SK-N-SH (cell line): ENCODE results near the gene ARFGEF2.

ENCODE experiments used
- EP300 ChIP-seq, 2 experiments: IDR thresholded peaks; 2 replicates each; pipeline versions ENCODE4 v1.4.0 to v1.6.1; 2012; ENCODE audit warnings: borderline replicate concordance in 1 of 2, low read depth in 1 of 2, low read length in 1 of 2
- EZH2phosphoT487 ChIP-seq: fragments of 200-600 bp; sonication (generic); IDR thresholded peaks from 2 replicates; pipeline ENCODE4 v1.6.1; 2017; ENCODE audit warnings: low read depth, mixed run types, mild to moderate bottlenecking, antibody characterized with exemption, moderate library complexity, borderline replicate concordance
- JUND ChIP-seq: IDR thresholded peaks from 2 replicates; pipeline ENCODE4 v1.4.0; 2012
- NRF1 ChIP-seq: IDR thresholded peaks from 2 replicates; pipeline ENCODE4 v1.6.1; 2012; ENCODE audit warnings: low read depth, mild to moderate bottlenecking, low read length
- POLR2AphosphoS5 ChIP-seq: IDR thresholded peaks from 2 replicates; pipeline ENCODE4 v1.6.1; 2012; ENCODE audit warnings: low read depth, low read length
- RCOR1 ChIP-seq: fragments of 150-350 bp; IDR thresholded peaks from 2 replicates; pipeline ENCODE4 v1.6.1; 2017; ENCODE audit warnings: antibody characterized with exemption, low read length
- RFX5 ChIP-seq: IDR thresholded peaks from 2 replicates; pipeline ENCODE4 v1.6.1; 2012; ENCODE audit warnings: mild to moderate bottlenecking, improper control_type of control experiment, low read length
- TAF1 ChIP-seq: IDR thresholded peaks from 2 replicates; pipeline ENCODE4 v1.6.1; 2012; ENCODE audit warnings: low read depth, mild to moderate bottlenecking, low read length, moderate library complexity, borderline replicate concordance
- YY1 ChIP-seq: IDR thresholded peaks from 2 replicates; pipeline ENCODE4 v1.4.0; 2012; ENCODE audit warnings: low read depth, mild to moderate bottlenecking
- TF ChIP-seq, protein P1 (sequence below): fragments of 150-350 bp; IDR thresholded peaks from 2 replicates; pipeline ENCODE4 v1.6.1; 2017; ENCODE audit warnings: antibody characterized with exemption, low read length, low read depth, borderline replicate concordance
- TF ChIP-seq, protein P2 (sequence below): IDR thresholded peaks from 2 replicates; pipeline ENCODE4 v1.6.1; 2012; ENCODE audit warnings: mild to moderate bottlenecking, low read depth, low read length, moderate library complexity
- TF ChIP-seq, protein P3 (sequence below): fragments of 200-600 bp; sonication (generic); IDR thresholded peaks from 2 replicates; pipeline ENCODE4 v1.6.1; 2017; ENCODE audit warnings: antibody characterized with exemption, mild to moderate bottlenecking, moderate library complexity
- TF ChIP-seq, protein P4 (sequence below): IDR thresholded peaks from 2 replicates; pipeline ENCODE4 v1.4.0; 2012; ENCODE audit warnings: low read depth
- TF ChIP-seq, protein P5 (sequence below): IDR thresholded peaks from 2 replicates; pipeline ENCODE4 v1.4.0; 2012; ENCODE audit warnings: low read depth, borderline replicate concordance

DNA sequence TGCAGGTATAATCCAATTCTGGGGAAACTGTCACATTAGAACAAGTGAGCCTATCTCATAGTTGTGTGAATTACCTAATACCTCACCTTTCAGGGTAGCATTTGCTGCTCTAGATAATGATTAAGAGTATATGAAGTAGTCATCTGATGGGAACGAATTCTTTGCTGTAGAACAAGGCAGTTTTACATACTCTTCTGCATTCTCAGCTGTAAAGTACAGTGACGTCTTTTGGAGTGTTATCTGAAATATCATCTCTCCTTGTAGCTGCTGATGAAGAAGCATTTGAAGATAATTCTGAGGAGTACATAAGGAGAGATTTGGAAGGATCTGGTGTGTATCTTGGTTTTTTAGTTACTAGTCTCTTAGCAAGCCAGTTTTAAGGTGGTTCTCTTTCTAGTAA lies 153.0 kb downstream of the ARFGEF2 start:
- TF ChIP-seq POLR2AphosphoS5 (no peak), JUND (no peak), RFX5 (no peak), EP300 (IDR thresholded peaks at IDR 0.05; ENCODE audit: borderline replicate concordance in 1 of 2, low read depth in 1 of 2, low read length in 1 of 2) (no peak), YY1 (no peak), TAF1 (no peak), RCOR1 (no peak), NRF1 (no peak), EZH2phosphoT487 (no peak)
- TF ChIP-seq, protein P1, sequence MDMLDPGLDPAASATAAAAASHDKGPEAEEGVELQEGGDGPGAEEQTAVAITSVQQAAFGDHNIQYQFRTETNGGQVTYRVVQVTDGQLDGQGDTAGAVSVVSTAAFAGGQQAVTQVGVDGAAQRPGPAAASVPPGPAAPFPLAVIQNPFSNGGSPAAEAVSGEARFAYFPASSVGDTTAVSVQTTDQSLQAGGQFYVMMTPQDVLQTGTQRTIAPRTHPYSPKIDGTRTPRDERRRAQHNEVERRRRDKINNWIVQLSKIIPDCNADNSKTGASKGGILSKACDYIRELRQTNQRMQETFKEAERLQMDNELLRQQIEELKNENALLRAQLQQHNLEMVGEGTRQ, result no peak
- TF ChIP-seq, protein P2, sequence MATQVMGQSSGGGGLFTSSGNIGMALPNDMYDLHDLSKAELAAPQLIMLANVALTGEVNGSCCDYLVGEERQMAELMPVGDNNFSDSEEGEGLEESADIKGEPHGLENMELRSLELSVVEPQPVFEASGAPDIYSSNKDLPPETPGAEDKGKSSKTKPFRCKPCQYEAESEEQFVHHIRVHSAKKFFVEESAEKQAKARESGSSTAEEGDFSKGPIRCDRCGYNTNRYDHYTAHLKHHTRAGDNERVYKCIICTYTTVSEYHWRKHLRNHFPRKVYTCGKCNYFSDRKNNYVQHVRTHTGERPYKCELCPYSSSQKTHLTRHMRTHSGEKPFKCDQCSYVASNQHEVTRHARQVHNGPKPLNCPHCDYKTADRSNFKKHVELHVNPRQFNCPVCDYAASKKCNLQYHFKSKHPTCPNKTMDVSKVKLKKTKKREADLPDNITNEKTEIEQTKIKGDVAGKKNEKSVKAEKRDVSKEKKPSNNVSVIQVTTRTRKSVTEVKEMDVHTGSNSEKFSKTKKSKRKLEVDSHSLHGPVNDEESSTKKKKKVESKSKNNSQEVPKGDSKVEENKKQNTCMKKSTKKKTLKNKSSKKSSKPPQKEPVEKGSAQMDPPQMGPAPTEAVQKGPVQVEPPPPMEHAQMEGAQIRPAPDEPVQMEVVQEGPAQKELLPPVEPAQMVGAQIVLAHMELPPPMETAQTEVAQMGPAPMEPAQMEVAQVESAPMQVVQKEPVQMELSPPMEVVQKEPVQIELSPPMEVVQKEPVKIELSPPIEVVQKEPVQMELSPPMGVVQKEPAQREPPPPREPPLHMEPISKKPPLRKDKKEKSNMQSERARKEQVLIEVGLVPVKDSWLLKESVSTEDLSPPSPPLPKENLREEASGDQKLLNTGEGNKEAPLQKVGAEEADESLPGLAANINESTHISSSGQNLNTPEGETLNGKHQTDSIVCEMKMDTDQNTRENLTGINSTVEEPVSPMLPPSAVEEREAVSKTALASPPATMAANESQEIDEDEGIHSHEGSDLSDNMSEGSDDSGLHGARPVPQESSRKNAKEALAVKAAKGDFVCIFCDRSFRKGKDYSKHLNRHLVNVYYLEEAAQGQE, result no peak
- TF ChIP-seq, protein P3, sequence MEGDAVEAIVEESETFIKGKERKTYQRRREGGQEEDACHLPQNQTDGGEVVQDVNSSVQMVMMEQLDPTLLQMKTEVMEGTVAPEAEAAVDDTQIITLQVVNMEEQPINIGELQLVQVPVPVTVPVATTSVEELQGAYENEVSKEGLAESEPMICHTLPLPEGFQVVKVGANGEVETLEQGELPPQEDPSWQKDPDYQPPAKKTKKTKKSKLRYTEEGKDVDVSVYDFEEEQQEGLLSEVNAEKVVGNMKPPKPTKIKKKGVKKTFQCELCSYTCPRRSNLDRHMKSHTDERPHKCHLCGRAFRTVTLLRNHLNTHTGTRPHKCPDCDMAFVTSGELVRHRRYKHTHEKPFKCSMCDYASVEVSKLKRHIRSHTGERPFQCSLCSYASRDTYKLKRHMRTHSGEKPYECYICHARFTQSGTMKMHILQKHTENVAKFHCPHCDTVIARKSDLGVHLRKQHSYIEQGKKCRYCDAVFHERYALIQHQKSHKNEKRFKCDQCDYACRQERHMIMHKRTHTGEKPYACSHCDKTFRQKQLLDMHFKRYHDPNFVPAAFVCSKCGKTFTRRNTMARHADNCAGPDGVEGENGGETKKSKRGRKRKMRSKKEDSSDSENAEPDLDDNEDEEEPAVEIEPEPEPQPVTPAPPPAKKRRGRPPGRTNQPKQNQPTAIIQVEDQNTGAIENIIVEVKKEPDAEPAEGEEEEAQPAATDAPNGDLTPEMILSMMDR, result no peak
- TF ChIP-seq, protein P4, sequence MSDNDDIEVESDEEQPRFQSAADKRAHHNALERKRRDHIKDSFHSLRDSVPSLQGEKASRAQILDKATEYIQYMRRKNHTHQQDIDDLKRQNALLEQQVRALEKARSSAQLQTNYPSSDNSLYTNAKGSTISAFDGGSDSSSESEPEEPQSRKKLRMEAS, result no peak
- TF ChIP-seq, protein P5, sequence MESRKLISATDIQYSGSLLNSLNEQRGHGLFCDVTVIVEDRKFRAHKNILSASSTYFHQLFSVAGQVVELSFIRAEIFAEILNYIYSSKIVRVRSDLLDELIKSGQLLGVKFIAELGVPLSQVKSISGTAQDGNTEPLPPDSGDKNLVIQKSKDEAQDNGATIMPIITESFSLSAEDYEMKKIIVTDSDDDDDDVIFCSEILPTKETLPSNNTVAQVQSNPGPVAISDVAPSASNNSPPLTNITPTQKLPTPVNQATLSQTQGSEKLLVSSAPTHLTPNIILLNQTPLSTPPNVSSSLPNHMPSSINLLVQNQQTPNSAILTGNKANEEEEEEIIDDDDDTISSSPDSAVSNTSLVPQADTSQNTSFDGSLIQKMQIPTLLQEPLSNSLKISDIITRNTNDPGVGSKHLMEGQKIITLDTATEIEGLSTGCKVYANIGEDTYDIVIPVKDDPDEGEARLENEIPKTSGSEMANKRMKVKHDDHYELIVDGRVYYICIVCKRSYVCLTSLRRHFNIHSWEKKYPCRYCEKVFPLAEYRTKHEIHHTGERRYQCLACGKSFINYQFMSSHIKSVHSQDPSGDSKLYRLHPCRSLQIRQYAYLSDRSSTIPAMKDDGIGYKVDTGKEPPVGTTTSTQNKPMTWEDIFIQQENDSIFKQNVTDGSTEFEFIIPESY, result no peak
